Activated naive CD8-positive, alpha-beta T cell treated with anti-CD3 and anti-CD28 coated beads, Interleukin-2, amount 10 ng/mL, durations not matched to agents 7 days and 5 days (primary cell): ENCODE results near the gene KIAA1143. TPM values are rescaled to one million over a fixed set of nuclear protein-coding genes. Genes with fewer than 3 reads are reported as not detected.

Source experiments
- ATAC-seq: fragments of 150-1000 bp; cut with Tn5 transposase; one replicate; pipeline ENCODE4 v1.10.0; 2021; ENCODE audit warnings: low read depth, moderate library complexity
- POLR2A ChIA-PET: fragments of 350-600 bp; sonication (Branson Sonifier 250); formaldehyde crosslinking; loops from one replicate; lab custom pipeline; 2021; ENCODE audit warnings: antibody characterized with exemption; lab: Charles Lee
- DNase-seq: peaks from one replicate; pipeline ENCODE4 v3.0.0; 2021
- H3K27ac Mint-ChIP-seq: one replicate; pipeline ENCODE4 v1.8.0; 2022; ENCODE audit warnings: mild to moderate bottlenecking, mixed read lengths
- H3K27me3 Mint-ChIP-seq: one replicate; pipeline ENCODE4 v1.8.0; 2022; ENCODE audit warnings: mild to moderate bottlenecking, moderate library complexity, mixed read lengths
- H3K36me3 Mint-ChIP-seq: one replicate; pipeline ENCODE4 v1.8.0; 2021; ENCODE audit warnings: mild to moderate bottlenecking, mixed read lengths
- H3K4me1 Mint-ChIP-seq: one replicate; pipeline ENCODE4 v1.8.0; 2021; ENCODE audit warnings: mixed read lengths
- H3K4me3 Mint-ChIP-seq: one replicate; pipeline ENCODE4 v1.8.0; 2022; ENCODE audit warnings: mild to moderate bottlenecking, moderate library complexity, mixed read lengths
- H3K9me3 Mint-ChIP-seq: one replicate; pipeline ENCODE4 v1.8.0; 2021; ENCODE audit warnings: mixed read lengths
- total RNA-seq, 2 experiments: library from RNA; stranded (reverse); gene quantifications; one replicate each; pipeline ENCODE4 v1.2.3, GENCODE V29; 2021

KIAA1143 gene
- total RNA-seq, result 10 to 100 TPM; 45.3 to 46.4 TPM

DNA sequence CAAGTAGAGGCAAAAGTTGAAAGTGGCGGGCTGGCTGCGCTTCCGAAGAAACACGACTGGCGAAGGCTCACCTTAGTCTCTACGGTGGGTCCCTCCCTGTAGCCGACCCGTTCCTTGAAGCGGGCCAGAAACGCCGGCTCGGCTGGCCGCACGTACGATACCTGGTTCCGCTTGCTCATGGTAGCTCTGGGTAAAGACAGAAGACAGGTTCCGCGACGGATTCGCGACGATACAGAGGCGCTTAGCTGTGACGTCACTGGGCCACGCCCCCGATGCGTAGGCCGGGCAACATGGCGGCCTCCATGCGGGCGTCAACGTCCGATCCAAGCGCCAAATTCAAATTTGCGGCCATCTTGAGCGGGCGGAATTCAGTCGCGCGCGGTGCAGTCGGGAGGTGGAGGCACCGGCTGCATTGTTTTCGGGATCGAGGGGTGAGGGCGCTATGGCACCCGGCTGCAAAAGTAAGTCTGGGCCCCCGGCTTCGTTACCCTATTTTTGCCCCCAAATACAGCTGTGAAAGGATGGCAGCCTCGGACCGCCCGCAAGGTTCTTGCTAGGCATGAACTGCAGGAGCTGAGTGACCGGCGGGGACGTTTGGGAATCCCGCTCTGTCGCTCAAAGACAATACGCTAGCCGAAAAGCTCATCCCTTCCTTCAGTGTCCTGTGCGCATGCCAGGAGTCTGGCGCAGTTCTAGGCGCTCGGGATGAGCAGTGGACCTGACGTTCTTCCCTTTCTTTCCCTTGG lies at the start of gene KIAA1143, which contains the start of gene KIF15:
Gene KIAA1143, minus strand, starts transcription at position 196 of the 746 bp plus-strand sequence. Its CDS starts 17 bp downstream, at position 179.
Gene KIF15, plus strand, starts transcription at position 371 of the 746 bp plus-strand sequence. Its CDS starts 72 bp downstream, at position 443.
- H3K4me3 Mint-ChIP-seq, result peak within 1 kb of the TSS; percentile 84
- H3K4me1 Mint-ChIP-seq, result peaks cover 25% of the 10 kb centered on the region
- DNase-seq (peak; percentile 97), ATAC-seq (peak; percentile 97)
- H3K36me3 Mint-ChIP-seq, result peaks cover 63% of the 10 kb centered on the region
- POLR2A ChIA-PET, result interaction anchor here (0.8 to 2.5 kb wide), 12 partner anchors 11 to 424 kb away, joined by 3 to 22 read pairs (median 4); partner anchors contain the start of genes EXOSC7, TCAIM, ZDHHC3 and ZNF197
- peak within 1 kb of the TSS; percentile 84 for H3K27ac Mint-ChIP-seq
- peaks cover 27% of the 10 kb centered on the region for H3K9me3 Mint-ChIP-seq
- no peaks in the 10 kb centered on the region for H3K27me3 Mint-ChIP-seq

- Mint-ChIP-seq H3K4me1 (no peaks in the 10 kb centered on the region), H3K27me3 (no peaks in the 10 kb centered on the region), H3K4me3 (no peak overlapping the region), H3K9me3 (no peaks in the 10 kb centered on the region), H3K27ac (no peak overlapping the region), H3K36me3 (peaks cover 40% of the 10 kb centered on the region)
- no peak for ATAC-seq
- DNase-seq, result no peak
- POLR2A ChIA-PET, result no interaction called here
Observed at GRCh38 chr3:44805960-44806359, 44.5 kb upstream of the KIAA1143 start.

DNA sequence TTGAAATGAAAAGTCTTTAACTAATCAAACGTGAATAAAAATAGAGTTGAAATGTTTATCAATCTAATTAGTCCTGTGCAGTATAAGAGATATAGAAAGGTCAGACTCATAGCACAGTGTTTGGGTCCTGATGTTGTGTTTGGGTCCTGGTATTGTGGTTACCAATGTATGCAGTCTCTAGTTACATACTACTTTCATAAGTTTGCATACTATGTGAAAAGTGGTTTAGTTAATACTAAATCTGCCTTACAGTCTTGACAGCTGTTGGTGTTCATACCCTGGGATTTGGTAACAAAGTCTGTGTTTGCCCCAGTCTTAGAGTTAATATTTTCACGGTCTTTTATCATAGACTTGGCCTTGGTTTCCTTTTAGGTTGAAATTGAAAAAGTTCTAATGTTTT lies 41.9 kb upstream of the KIAA1143 start:
- no peak overlapping the region for H3K4me3 Mint-ChIP-seq
- DNase-seq (no peak), ATAC-seq (no peak)
- H3K27ac Mint-ChIP-seq, result no peak overlapping the region
- H3K9me3 Mint-ChIP-seq, result no peaks in the 10 kb centered on the region
- H3K27me3 Mint-ChIP-seq, result no peaks in the 10 kb centered on the region
- H3K36me3 Mint-ChIP-seq, result peaks cover 40% of the 10 kb centered on the region
- H3K4me1 Mint-ChIP-seq, result no peaks in the 10 kb centered on the region
- POLR2A ChIA-PET, result no interaction called here

DNA sequence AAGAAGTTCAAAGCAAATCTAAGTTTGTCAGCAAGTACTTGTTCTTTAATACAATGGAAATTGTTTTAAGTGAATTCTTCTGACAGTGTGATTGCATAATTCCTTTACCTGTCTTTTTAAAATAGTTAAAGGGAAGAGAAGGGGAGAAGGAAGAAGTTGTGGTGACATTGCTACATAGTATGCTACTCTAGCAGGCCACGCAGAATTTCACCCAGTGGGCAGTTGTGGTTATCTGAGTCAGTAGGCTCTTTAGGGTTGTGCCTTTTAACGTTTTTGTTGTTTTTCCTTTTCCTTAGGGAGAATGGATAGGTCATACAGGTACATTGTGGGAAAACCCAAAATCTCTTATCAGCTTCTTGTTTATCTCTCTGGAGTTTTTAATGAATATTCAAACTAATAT lies 40.6 kb upstream of the KIAA1143 start:
- no peaks in the 10 kb centered on the region for H3K9me3 Mint-ChIP-seq
- ATAC-seq (no peak), DNase-seq (no peak)
- no peaks in the 10 kb centered on the region for H3K27me3 Mint-ChIP-seq
- POLR2A ChIA-PET, result no interaction called here
- no peak overlapping the region for H3K27ac Mint-ChIP-seq
- H3K36me3 Mint-ChIP-seq, result peaks cover 39% of the 10 kb centered on the region
- H3K4me1 Mint-ChIP-seq, result no peaks in the 10 kb centered on the region
- H3K4me3 Mint-ChIP-seq, result no peak overlapping the region

DNA sequence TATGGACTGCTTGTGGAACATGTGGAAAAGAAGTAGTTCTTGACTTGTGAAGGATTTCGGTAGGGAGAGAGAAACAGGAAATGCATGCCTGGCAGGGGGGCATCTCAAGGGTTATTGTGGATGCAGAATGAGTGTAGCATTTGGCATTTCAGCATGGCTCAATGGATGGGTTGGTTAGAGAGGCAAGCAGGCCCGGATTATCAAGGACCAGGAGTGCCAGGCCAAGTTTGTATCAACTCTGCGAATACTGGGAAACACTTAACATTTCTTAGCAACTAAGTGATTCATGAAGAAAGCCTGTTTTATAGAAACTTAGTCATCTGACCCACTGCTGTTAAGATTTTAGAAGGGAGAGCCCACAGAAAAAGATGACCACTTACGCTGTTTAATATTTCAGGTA lies 33.8 kb upstream of the KIAA1143 start:
- Mint-ChIP-seq H3K36me3 (peaks cover 46% of the 10 kb centered on the region), H3K27ac (no peak overlapping the region)

GRCh38 chr3:44782891-44783290 lies 21.5 kb upstream of the KIAA1143 start:
- no peak for DNase-seq
- Mint-ChIP-seq H3K27ac (no peak overlapping the region), H3K4me3 (no peak overlapping the region), H3K36me3 (peaks cover 61% of the 10 kb centered on the region), H3K4me1 (no peaks in the 10 kb centered on the region), H3K27me3 (no peaks in the 10 kb centered on the region), H3K9me3 (no peaks in the 10 kb centered on the region)
- POLR2A ChIA-PET, result interaction anchor here (0.5 kb wide), 1 partner anchor 1655 kb away, joined by 3 read pairs; no protein-coding TSS in a partner anchor
- ATAC-seq, result no peak

More for the DNA sequence above, 33.8 kb upstream of the KIAA1143 start:
- DNase-seq, result no peak
- no peak overlapping the region for H3K4me3 Mint-ChIP-seq
- no peaks in the 10 kb centered on the region for H3K27me3 Mint-ChIP-seq
- POLR2A ChIA-PET, result no interaction called here
- no peak for ATAC-seq
- no peaks in the 10 kb centered on the region for H3K4me1 Mint-ChIP-seq
- no peaks in the 10 kb centered on the region for H3K9me3 Mint-ChIP-seq

DNA sequence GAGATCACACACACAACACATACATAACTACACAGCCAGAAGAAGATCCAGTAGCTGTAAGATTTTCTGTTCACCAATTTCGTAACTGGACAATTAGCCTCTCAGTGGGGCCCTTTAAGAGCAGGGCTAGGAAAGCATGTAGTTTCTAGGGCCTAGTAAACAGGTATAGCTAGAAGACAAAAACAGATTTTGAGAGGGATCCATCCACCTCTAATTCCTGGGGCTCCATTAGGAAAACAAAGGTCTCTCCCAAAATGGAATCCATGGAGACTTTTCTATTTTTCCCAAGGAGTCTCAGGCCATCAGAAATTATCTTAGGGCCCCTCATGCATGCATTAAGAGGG lies 10.7 kb upstream of the KIAA1143 start:
- H3K36me3 Mint-ChIP-seq, result peaks cover 88% of the 10 kb centered on the region
- H3K27me3 Mint-ChIP-seq, result no peaks in the 10 kb centered on the region
- H3K9me3 Mint-ChIP-seq, result peaks cover 18% of the 10 kb centered on the region
- H3K27ac Mint-ChIP-seq, result no peak overlapping the region
- POLR2A ChIA-PET, result interaction anchor here (1.9 kb wide), 1 partner anchor 10 kb away, joined by 7 read pairs; the partner anchor contains the start of genes KIAA1143 and KIF15
- ATAC-seq (no peak), DNase-seq (no peak)
- H3K4me1 Mint-ChIP-seq, result no peaks in the 10 kb centered on the region
- H3K4me3 Mint-ChIP-seq, result no peak overlapping the region

- Mint-ChIP-seq H3K4me1 (no peaks in the 10 kb centered on the region), H3K27ac (no peak overlapping the region), H3K27me3 (no peaks in the 10 kb centered on the region), H3K9me3 (peaks cover 19% of the 10 kb centered on the region), H3K4me3 (no peak overlapping the region), H3K36me3 (peaks cover 88% of the 10 kb centered on the region)
- POLR2A ChIA-PET, result interaction anchor here (1.9 kb wide), 1 partner anchor 10 kb away, joined by 7 read pairs; the partner anchor contains the start of genes KIAA1143 and KIF15
- no peak for DNase-seq
- ATAC-seq, result no peak
Observed at GRCh38 chr3:44771424-44772098, 10.1 kb upstream of the KIAA1143 start.

DNA sequence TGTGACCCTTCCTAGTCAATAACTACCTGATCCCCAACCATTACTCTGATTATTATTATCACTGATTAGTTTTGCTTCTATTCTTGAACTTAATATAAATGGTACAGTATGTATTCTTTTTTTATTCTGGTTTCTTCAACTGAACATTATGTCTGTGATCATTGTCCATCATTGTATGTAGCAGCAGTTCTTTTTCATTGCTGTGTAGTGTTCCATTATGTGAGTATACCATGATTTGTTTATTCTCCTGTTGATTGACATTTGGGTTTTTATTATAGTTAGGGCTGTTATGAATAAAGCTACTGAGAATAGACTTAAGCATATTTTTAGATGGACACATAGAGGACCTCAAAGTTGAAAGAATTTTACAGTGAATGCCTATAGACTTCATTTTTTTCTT lies 2.8 kb upstream of the KIAA1143 start:
- no peak for ATAC-seq
- Mint-ChIP-seq H3K36me3 (peaks cover 61% of the 10 kb centered on the region), H3K27me3 (no peaks in the 10 kb centered on the region), H3K4me3 (no peak overlapping the region), H3K9me3 (peaks cover 20% of the 10 kb centered on the region), H3K4me1 (peaks cover 25% of the 10 kb centered on the region), H3K27ac (no peak overlapping the region)
- no peak for DNase-seq
- POLR2A ChIA-PET, result no interaction called here

DNA sequence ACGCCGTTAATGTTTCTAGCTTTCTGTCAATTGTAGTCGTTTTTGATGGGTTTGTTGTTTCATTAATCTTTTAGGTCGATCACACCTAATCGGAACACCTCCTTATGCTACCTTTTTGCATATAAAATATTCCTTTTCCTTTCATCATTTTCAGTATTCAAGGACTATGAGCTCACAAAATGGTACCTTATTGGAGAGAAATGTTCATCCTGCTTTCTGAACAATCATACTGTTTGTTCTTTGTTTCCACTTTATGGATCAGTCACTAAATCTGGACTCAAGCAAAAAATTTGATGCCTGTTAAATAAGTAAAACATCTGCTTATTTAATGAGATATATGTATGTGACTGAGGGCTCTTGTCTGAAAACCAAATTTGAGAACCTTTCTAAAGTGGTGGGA lies 1.3 kb upstream of the KIAA1143 start:
- H3K9me3 Mint-ChIP-seq, result peaks cover 25% of the 10 kb centered on the region
- no peak for DNase-seq
- H3K4me3 Mint-ChIP-seq, result peak overlapping the region; percentile 84
- no peak for ATAC-seq
- H3K36me3 Mint-ChIP-seq, result peaks cover 61% of the 10 kb centered on the region
- H3K27me3 Mint-ChIP-seq, result no peaks in the 10 kb centered on the region
- H3K27ac Mint-ChIP-seq, result peak overlapping the region; percentile 84
- H3K4me1 Mint-ChIP-seq, result peaks cover 25% of the 10 kb centered on the region
- POLR2A ChIA-PET, result interaction anchor here (1.5 to 2.5 kb wide), 4 partner anchors 10 to 252 kb away, joined by 4 to 22 read pairs (median 8); partner anchors contain the start of gene ZNF501

GRCh38 chr3:44762170-44762677 lies 805 bp upstream of the KIAA1143 start:
- ATAC-seq, result no peak
- peaks cover 62% of the 10 kb centered on the region for H3K36me3 Mint-ChIP-seq
- peaks cover 27% of the 10 kb centered on the region for H3K9me3 Mint-ChIP-seq
- H3K4me3 Mint-ChIP-seq, result peak overlapping the region; percentile 84
- DNase-seq, result no peak
- POLR2A ChIA-PET, result interaction anchor here (1.1 to 2.5 kb wide), 6 partner anchors 10 to 322 kb away, joined by 4 to 22 read pairs (median 7); partner anchors contain the start of genes ZNF197 and ZNF501
- peak overlapping the region; percentile 84 for H3K27ac Mint-ChIP-seq
- peaks cover 25% of the 10 kb centered on the region for H3K4me1 Mint-ChIP-seq
- no peaks in the 10 kb centered on the region for H3K27me3 Mint-ChIP-seq

DNA sequence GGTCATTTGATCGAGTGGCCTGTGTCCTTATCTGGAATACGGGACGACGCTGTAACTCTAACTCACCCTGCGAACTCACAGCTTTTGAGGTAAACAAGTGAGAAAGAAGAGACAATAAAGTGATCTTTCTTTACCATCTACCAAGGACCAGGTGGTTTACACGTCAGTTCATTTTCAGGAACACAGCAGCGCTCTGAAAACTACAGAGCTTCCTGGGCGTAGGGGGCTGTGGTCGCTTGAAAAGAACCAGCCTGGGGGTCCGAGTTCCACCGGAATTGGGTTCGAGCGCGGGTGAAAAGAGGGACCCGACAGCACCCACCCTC lies 357 bp downstream of the KIAA1143 start:
- Mint-ChIP-seq H3K27me3 (no peaks in the 10 kb centered on the region), H3K9me3 (peaks cover 28% of the 10 kb centered on the region), H3K4me1 (peaks cover 25% of the 10 kb centered on the region), H3K4me3 (peak overlapping the region; percentile 84), H3K36me3 (peaks cover 63% of the 10 kb centered on the region), H3K27ac (peak overlapping the region; percentile 84)
- DNase-seq (no peak), ATAC-seq (peak; percentile 8)
- POLR2A ChIA-PET, result interaction anchor here (0.8 to 2.5 kb wide), 10 partner anchors 11 to 423 kb away, joined by 3 to 22 read pairs (median 6); partner anchors contain the start of genes EXOSC7, TCAIM, ZDHHC3 and ZNF197

GRCh38 chr3:44734646-44735168 lies 26.7 kb downstream of the KIAA1143 start:
- peaks cover 41% of the 10 kb centered on the region for H3K9me3 Mint-ChIP-seq
- DNase-seq (no peak), ATAC-seq (no peak)
- no peak overlapping the region for H3K4me3 Mint-ChIP-seq
- POLR2A ChIA-PET, result no interaction called here
- H3K4me1 Mint-ChIP-seq, result no peaks in the 10 kb centered on the region
- no peak overlapping the region for H3K27ac Mint-ChIP-seq
- H3K36me3 Mint-ChIP-seq, result peaks cover 42% of the 10 kb centered on the region
- H3K27me3 Mint-ChIP-seq, result no peaks in the 10 kb centered on the region
